Mucosa of stomach (tissue), 1 donor: ENCODE results near the gene LPA.
"Not testable (repeated sequence)": the region's sequence is repeated elsewhere in the genome, so short reads cannot be mapped to it uniquely, and the experiment has no call there.

ENCODE experiments used
- H3K27me3 ChIP-seq: one replicate; pipeline ENCODE4 v1.7.0; 2013; ENCODE audit warnings: mild to moderate bottlenecking, low read length; ENCODE audit not compliant: control insufficient read depth, insufficient read depth
- H3K36me3 ChIP-seq: one replicate; pipeline ENCODE4 v1.7.0; 2013; ENCODE audit warnings: low read length; ENCODE audit not compliant: control insufficient read depth, insufficient read depth
- H3K4me1 ChIP-seq: one replicate; pipeline ENCODE4 v1.7.0; 2013; ENCODE audit warnings: mild to moderate bottlenecking, low read length; ENCODE audit not compliant: control insufficient read depth, insufficient read depth
- H3K4me3 ChIP-seq: one replicate; pipeline ENCODE4 v1.7.0; 2013; ENCODE audit warnings: low read length
- H3K9ac ChIP-seq: one replicate; pipeline ENCODE4 v1.7.0; 2013; ENCODE audit warnings: mild to moderate bottlenecking, low read length, moderate library complexity
- H3K9me3 ChIP-seq: one replicate; pipeline ENCODE4 v1.7.0; 2013; ENCODE audit warnings: mild to moderate bottlenecking, low read length, moderate library complexity; ENCODE audit not compliant: control insufficient read depth
- donor health status: Pancreatic carcinoma.

The LPA gene

DNA sequence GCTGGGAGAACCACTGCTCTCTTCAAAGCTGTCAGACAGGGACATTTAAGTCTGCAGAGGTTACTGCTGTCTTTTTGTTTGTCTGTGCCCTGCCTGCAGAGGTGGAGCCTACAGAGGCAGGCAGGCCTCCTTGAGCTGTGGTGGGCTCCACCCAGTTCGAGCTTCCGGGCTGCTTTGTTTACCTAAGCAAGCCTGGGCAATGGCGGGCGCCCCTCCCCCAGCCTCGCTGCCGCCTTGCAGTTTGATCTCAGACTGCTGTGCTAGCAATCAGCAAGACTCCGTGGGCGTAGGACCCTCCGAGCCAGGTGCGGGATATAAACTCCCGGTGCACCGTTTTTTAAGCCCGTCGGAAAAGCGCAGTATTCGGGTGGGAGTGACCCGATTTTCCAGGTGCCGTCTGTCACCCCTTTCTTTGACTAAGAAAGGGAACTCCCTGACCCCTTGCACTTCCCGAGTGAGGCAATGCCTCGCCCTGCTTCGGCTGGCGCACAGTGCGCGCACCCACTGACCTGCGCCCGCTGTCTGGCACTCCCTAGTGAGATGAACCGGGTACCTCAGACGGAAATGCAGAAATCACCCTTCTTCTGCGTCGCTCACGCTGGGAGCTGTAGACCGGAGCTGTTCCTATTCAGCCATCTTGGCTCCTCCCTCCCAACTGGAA is 21.2 kb upstream of the LPA start:
- not testable (repeated sequence) for H3K27me3 ChIP-seq, H3K36me3 ChIP-seq, H3K9me3 ChIP-seq, H3K4me3 ChIP-seq, H3K9ac ChIP-seq, H3K4me1 ChIP-seq

DNA sequence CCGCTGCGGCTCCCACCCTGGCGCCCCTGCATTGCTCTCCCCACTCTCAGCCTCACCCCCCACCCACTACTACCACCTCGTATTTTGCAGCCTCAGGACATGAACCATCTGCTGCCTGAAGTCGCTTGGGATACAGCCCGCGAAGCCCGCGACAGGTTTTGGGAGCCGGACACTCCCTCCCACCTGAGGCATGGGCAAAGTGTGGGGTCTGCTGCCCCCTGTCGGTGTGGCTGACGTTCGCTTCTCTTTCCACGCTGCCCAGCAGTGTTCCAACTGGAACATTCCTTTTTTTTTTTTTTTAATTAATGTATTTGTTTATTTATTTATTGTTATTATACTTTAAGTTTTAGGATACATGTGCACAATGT is 15.3 kb upstream of the LPA start:
- Histone ChIP-seq H3K36me3 (no peaks in the 10 kb centered on the region), H3K4me3 (no peak overlapping the region), H3K4me1 (no peaks in the 10 kb centered on the region), H3K9ac (no peak overlapping the region), H3K27me3 (peaks cover 3% of the 10 kb centered on the region), H3K9me3 (no peaks in the 10 kb centered on the region)

DNA sequence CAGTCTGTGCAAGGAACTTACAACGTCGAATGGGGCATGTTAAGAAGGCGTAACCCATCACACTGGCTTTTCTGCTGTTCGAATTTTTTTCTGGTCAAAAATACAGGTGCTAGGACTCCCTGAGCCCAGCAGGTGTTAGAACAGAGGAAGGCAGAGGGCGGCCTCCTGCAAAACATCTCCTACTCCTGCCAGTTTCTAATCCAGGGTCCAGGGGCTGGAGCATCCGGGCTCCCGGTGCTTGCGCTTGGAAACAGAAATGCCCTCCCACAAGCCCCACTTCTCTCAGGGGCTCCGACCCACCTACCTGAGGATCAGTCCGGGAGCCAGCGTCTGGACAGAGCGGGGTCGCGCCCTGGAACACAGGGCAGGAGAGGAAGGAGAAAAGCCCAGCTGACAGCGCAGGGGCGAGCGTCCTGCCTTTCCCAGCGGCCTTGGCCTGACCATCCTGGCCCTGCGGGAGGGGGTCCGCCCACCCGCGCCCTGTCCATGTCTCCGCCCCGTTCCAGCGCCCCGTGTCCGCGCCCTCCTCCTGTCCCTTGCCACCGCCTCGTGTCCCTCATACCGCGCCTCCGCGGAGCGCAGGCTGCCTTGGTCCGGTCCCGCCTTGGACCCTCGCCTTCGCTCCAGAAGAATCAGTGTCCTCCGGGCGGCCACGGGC is 14.8 kb upstream of the LPA start:
- peaks cover 3% of the 10 kb centered on the region for H3K27me3 ChIP-seq
- no peaks in the 10 kb centered on the region for H3K36me3 ChIP-seq
- no peak overlapping the region for H3K4me3 ChIP-seq
- no peaks in the 10 kb centered on the region for H3K9me3 ChIP-seq
- H3K9ac ChIP-seq = no peak overlapping the region
- no peaks in the 10 kb centered on the region for H3K4me1 ChIP-seq

DNA sequence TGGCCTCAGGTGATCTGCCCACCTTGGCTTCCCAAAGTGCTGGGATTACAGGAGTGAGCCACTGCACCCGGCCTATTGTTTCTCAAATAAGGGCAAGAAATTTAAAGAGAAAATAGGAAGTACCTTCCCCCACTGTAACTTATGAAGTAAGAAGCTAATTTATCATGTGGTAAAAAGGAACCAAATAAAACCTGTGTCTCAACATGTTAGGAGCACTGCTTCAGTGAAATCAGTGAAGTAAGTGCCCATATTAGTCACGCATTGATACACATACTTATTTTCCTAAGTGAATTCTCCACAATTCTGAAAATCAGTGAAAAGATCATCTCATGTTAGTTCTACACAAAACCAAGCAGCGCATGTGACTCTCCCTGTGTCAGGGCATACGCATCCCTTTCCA is 14.2 kb upstream of the LPA start:
- Histone ChIP-seq H3K4me3 (no peak overlapping the region), H3K9ac (no peak overlapping the region), H3K36me3 (no peaks in the 10 kb centered on the region), H3K9me3 (no peaks in the 10 kb centered on the region), H3K27me3 (peaks cover 3% of the 10 kb centered on the region), H3K4me1 (no peaks in the 10 kb centered on the region)

DNA sequence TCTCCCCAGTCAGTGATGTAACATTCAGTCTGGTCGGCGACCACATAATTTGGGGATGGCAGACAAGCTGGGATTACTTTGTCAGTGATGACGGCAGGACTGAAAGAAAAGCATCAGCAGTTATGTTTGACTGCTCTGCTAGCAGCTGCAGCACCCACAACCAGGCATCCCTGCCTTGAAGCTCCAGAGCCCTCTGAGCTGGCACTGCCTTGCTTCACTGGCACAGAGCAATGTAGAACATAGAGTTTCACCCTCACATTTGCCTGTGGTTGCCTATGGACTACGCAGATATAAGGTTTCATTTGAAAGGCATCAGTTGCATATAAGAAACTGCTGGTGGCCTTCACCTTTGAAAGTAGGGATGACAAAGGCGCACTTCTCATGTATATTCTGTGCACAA is 12.3 kb upstream of the LPA start:
- H3K27me3 ChIP-seq, H3K4me3 ChIP-seq, H3K4me1 ChIP-seq, H3K36me3 ChIP-seq, H3K9ac ChIP-seq, H3K9me3 ChIP-seq: not testable (repeated sequence)

DNA sequence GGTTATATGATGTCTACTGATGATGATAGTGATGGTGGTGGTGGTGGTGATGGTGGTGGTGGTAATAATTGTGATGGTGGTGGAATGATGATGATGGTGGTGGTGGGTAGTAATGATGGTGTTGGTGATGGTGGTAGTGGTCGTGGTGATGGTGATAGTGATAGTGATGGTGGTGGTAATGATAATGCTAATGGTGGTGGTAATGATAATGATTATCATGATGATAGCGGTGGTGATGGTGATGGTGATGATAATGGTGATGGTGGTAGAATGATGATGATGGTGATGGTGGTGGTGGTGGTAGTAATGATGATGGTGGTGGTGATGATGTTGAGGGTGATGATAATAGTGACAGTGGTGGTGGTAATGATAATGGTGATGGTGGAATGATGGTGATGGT is 4.5 kb upstream of the LPA start:
- Histone ChIP-seq H3K4me3 (no peak overlapping the region), H3K9me3 (no peaks in the 10 kb centered on the region), H3K9ac (no peak overlapping the region), H3K27me3 (no peaks in the 10 kb centered on the region), H3K4me1 (no peaks in the 10 kb centered on the region), H3K36me3 (no peaks in the 10 kb centered on the region)

DNA sequence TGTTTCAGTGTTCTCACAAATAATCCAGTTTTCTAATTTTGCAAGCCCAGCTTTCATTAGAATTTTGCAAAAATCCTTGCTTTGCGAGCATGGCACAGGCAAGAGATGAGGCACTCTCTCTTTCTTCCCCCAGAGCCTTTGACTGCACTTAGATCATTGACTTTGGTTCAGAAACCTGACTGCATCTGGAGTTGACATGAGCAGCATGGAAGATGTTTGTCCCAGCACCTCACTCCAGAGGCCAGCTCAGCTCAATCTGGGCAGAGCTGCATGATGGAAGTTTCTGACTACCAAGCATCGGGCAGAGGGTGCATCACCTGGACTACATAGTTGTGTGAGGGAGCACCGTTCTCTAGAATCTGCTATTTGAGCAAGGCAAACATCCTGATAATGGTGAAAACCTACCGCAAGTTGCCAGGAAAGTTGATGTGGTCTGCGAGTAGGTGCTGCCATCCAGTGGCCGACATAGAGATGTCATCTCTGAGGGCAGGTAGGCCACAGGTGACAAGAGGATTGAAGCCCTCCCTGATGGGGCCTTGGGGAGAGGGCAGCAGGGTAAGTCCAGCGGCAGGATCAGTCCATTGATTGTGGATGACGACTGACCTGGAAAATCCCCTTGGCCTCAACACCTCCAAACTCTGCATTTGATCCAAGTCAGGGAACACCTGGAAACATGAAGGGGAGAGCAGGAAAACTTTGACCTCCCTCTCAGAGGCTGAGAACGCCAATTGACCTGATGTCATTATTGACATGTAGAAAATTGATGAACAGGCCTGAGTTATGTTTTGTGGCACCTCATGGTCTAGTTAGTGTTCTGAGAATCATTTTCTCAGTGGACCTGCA is 3.8 kb upstream of the LPA start:
- H3K9me3 ChIP-seq = no peaks in the 10 kb centered on the region
- no peaks in the 10 kb centered on the region for H3K4me1 ChIP-seq
- no peak overlapping the region for H3K9ac ChIP-seq
- H3K4me3 ChIP-seq = no peak overlapping the region
- H3K27me3 ChIP-seq = no peaks in the 10 kb centered on the region
- no peaks in the 10 kb centered on the region for H3K36me3 ChIP-seq

DNA sequence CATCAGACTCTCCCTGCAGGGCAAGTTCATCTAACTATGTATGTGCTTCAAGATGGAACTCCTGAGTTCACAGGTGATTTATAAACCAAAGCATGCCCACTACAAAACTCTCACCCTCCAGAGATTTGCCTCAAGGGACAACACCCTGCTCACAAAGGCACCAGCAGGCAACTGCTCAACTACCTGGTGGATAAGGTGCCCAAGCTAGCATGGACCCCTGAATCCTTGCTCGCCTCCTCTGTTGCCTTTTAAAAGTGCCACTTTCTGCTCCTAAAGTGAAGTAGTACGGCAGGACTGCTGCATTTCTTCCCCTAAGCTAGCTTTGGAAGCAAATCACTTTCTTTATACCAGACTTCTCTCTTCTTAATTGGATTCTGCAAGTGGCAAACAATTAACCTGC is 1.2 kb downstream of the LPA start:
- no peaks in the 10 kb centered on the region for H3K9me3 ChIP-seq
- H3K36me3 ChIP-seq = no peaks in the 10 kb centered on the region
- no peak overlapping the region for H3K9ac ChIP-seq
- H3K4me1 ChIP-seq = no peaks in the 10 kb centered on the region
- no peaks in the 10 kb centered on the region for H3K27me3 ChIP-seq
- no peak overlapping the region for H3K4me3 ChIP-seq

DNA sequence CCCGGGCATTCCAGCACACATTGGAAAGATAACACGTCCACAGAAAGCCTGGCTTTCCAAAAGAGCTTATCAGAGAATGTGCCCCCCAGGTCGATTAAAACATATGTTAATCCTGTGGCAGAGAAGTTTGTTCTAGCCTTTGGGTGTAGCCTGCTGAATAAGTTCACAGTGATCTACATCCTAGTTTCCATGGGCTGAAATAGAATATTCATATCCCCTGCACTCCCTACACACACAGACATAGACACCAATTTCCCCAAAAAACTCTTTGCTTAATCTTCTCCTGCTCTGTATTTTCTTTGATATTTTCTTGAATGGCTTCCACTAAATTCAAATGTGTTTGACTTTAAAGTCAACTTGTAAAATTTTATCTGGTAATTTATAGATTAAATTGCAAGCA is 1.6 kb downstream of the LPA start:
- Histone ChIP-seq H3K27me3 (no peaks in the 10 kb centered on the region), H3K9ac (no peak overlapping the region), H3K4me1 (no peaks in the 10 kb centered on the region), H3K4me3 (no peak overlapping the region), H3K9me3 (no peaks in the 10 kb centered on the region), H3K36me3 (no peaks in the 10 kb centered on the region)

DNA sequence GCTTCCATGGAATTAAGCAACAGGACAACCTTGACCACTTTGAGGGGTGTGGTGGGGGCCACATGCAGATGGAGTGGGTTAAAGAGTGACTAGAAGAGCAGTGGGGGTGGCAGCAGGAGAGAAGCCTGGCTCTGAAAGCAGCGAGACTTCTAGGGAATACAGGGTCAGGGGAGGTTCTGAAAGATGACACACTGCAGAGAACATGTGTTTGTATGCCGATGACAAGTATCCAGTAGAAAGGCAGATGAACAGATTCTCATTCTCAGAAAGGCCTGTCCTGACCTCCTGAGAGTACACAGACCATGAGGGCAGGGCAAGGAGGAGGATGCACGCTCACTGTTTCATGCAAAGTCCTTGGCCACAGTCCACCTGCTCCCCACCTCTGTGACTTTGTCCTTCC is 2.9 kb downstream of the LPA start:
- Histone ChIP-seq H3K4me3 (no peak overlapping the region), H3K27me3 (no peaks in the 10 kb centered on the region), H3K4me1 (no peaks in the 10 kb centered on the region), H3K36me3 (no peaks in the 10 kb centered on the region), H3K9me3 (no peaks in the 10 kb centered on the region), H3K9ac (no peak overlapping the region)

DNA sequence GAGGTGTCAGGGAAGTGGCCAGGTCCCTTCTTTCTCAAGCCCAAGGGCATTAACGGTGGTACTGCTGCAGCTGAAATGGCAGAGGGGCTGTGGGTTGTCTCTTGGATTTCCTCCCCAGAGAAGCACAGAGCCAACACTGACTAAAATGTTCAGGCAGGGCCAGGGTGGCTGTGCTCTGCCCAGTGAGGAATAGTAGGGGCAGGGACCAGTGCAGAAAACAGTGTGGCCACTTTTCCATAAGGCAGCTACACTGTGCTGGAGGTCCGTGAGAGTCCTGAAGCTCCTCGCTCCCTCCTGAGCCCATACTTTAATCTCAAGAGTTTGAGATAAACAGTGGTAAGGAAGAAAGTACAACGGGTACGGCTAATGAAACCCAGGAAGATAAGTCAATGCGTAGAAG is 4.5 kb downstream of the LPA start:
- Histone ChIP-seq H3K9ac (no peak overlapping the region), H3K4me3 (no peak overlapping the region), H3K36me3 (no peaks in the 10 kb centered on the region), H3K27me3 (no peaks in the 10 kb centered on the region), H3K9me3 (no peaks in the 10 kb centered on the region), H3K4me1 (no peaks in the 10 kb centered on the region)

DNA sequence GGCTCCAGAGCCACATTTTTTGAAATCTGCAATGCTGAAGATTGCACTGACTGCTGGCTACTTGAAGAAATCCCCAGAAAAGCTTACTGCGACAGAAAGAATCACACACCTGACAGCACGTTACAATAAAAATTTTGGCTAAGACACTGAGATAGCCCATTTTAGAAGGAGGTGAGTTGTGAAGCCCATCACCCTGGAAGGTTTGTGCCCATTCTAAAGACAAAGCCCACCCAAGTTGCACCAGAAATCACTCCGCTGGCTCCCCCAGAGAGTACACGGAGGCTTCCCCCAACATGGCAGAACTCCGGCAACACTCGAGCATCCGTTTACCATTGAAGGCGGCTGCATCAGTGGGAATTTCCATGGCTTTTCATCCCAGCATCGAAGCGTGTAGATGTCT is 29.4 kb downstream of the LPA start:
- Histone ChIP-seq H3K27me3 (no peaks in the 10 kb centered on the region), H3K4me3 (no peak overlapping the region), H3K36me3 (no peaks in the 10 kb centered on the region), H3K4me1 (no peaks in the 10 kb centered on the region), H3K9ac (no peak overlapping the region), H3K9me3 (no peaks in the 10 kb centered on the region)
